ENCODE data around the gene WNT3A.

WNT3A gene

GRCh38 chr1:228077565-228078330, 71.0 kb downstream of the WNT3A start:
- FAIRE-seq = no peak
- TF ChIP-seq TAF1 (IDR thresholded peaks at IDR 0.05; ENCODE audit: low read depth, low read length) = no peak
- TF ChIP-seq SPI1 (IDR thresholded peaks at IDR 0.05; ENCODE audit: low read depth, low read length) = no peak
- no peak for TF ChIP-seq POU2F2 (IDR thresholded peaks at IDR 0.05; ENCODE audit: low read depth, low read length)
- TF ChIP-seq POLR2AphosphoS5 (IDR thresholded peaks at IDR 0.05; ENCODE audit: low read depth, low read length) = no peak
- no peak for TF ChIP-seq PAX5 (IDR thresholded peaks at IDR 0.05; ENCODE audit: insufficient read depth, low read length, severe bottlenecking)
- no peak for TF ChIP-seq POLR2A (IDR thresholded peaks at IDR 0.05; ENCODE audit: low read depth, low read length)
- no peak for DNase-seq (ENCODE audit: insufficient read length, low spot score)

GRCh38 chr1:228079013-228079412, 72.2 kb downstream of the WNT3A start:
- DNase-seq (ENCODE audit: insufficient read length, low spot score) (no peak), FAIRE-seq (no peak)
- TF ChIP-seq SPI1 (IDR thresholded peaks at IDR 0.05; ENCODE audit: low read depth, low read length) = no peak
- TF ChIP-seq PAX5 (IDR thresholded peaks at IDR 0.05; ENCODE audit: insufficient read depth, low read length, severe bottlenecking) = no peak
- TF ChIP-seq TAF1 (IDR thresholded peaks at IDR 0.05; ENCODE audit: low read depth, low read length) = no peak
- no peak for TF ChIP-seq POLR2A (IDR thresholded peaks at IDR 0.05; ENCODE audit: low read depth, low read length)
- TF ChIP-seq POLR2AphosphoS5 (IDR thresholded peaks at IDR 0.05; ENCODE audit: low read depth, low read length) = no peak
- no peak for TF ChIP-seq POU2F2 (IDR thresholded peaks at IDR 0.05; ENCODE audit: low read depth, low read length)

- FAIRE-seq (no peak), DNase-seq (ENCODE audit: insufficient read length, low spot score) (no peak)
- TF ChIP-seq TAF1 (IDR thresholded peaks at IDR 0.05; ENCODE audit: low read depth, low read length) = no peak
- TF ChIP-seq POLR2A (IDR thresholded peaks at IDR 0.05; ENCODE audit: low read depth, low read length) = no peak
- no peak for TF ChIP-seq SPI1 (IDR thresholded peaks at IDR 0.05; ENCODE audit: low read depth, low read length)
- TF ChIP-seq POLR2AphosphoS5 (IDR thresholded peaks at IDR 0.05; ENCODE audit: low read depth, low read length) = 0 out of 2 replicates have a peak, but pooled peaks have one; percentile 9
- TF ChIP-seq PAX5 (IDR thresholded peaks at IDR 0.05; ENCODE audit: insufficient read depth, low read length, severe bottlenecking) = no peak
These were observed 72.9 kb downstream of the WNT3A start for GRCh38 chr1:228079601-228080263.

GRCh38 chr1:228081144-228081543, 74.3 kb downstream of the WNT3A start:
- FAIRE-seq = no peak
- no peak for TF ChIP-seq POU2F2 (IDR thresholded peaks at IDR 0.05; ENCODE audit: low read depth, low read length)
- TF ChIP-seq TAF1 (IDR thresholded peaks at IDR 0.05; ENCODE audit: low read depth, low read length) = no peak
- no peak for TF ChIP-seq SPI1 (IDR thresholded peaks at IDR 0.05; ENCODE audit: low read depth, low read length)
- TF ChIP-seq POLR2A (IDR thresholded peaks at IDR 0.05; ENCODE audit: low read depth, low read length) = no peak
- no peak for TF ChIP-seq PAX5 (IDR thresholded peaks at IDR 0.05; ENCODE audit: insufficient read depth, low read length, severe bottlenecking)
- no peak for TF ChIP-seq POLR2AphosphoS5 (IDR thresholded peaks at IDR 0.05; ENCODE audit: low read depth, low read length)

GRCh38 chr1:228081578-228082213, 74.9 kb downstream of the WNT3A start:
- TF ChIP-seq POLR2AphosphoS5 (IDR thresholded peaks at IDR 0.05; ENCODE audit: low read depth, low read length) (0 out of 2 replicates have a peak, but pooled peaks have one; percentile 1), PAX5 (IDR thresholded peaks at IDR 0.05; ENCODE audit: insufficient read depth, low read length, severe bottlenecking) (no peak)
- no peak for DNase-seq (ENCODE audit: insufficient read length, low spot score)
- FAIRE-seq = peak; percentile 28

More at GRCh38 chr1:228081144-228081543, 74.3 kb downstream of the WNT3A start:
- no peak for DNase-seq (ENCODE audit: insufficient read length, low spot score)

- peak; percentile 100 for DNase-seq (ENCODE audit: insufficient read length, low spot score)
- FAIRE-seq = peak; percentile 96
- TF ChIP-seq POU2F2 (IDR thresholded peaks at IDR 0.05; ENCODE audit: low read depth, low read length) = no peak
- TF ChIP-seq POLR2AphosphoS5 (IDR thresholded peaks at IDR 0.05; ENCODE audit: low read depth, low read length) = peak; percentile 83
- TF ChIP-seq POLR2A (IDR thresholded peaks at IDR 0.05; ENCODE audit: low read depth, low read length) = peak; percentile 77
- TF ChIP-seq TAF1 (IDR thresholded peaks at IDR 0.05; ENCODE audit: low read depth, low read length) = peak; percentile 62
These were observed 75.6 kb downstream of the WNT3A start, which contains the start of gene ARF1 for GRCh38 chr1:228082214-228082917. ARF1 (plus strand) TSS chr1:228082708; CDS start chr1:228097115, 14,407 bp downstream.

- DNase-seq (ENCODE audit: insufficient read length, low spot score) (no peak), FAIRE-seq (no peak)
- no peak for TF ChIP-seq POLR2A (IDR thresholded peaks at IDR 0.05; ENCODE audit: low read depth, low read length)
- no peak for TF ChIP-seq TAF1 (IDR thresholded peaks at IDR 0.05; ENCODE audit: low read depth, low read length)
- no peak for TF ChIP-seq SPI1 (IDR thresholded peaks at IDR 0.05; ENCODE audit: low read depth, low read length)
- TF ChIP-seq PAX5 (IDR thresholded peaks at IDR 0.05; ENCODE audit: insufficient read depth, low read length, severe bottlenecking) = no peak
- no peak for TF ChIP-seq POU2F2 (IDR thresholded peaks at IDR 0.05; ENCODE audit: low read depth, low read length)
- TF ChIP-seq POLR2AphosphoS5 (IDR thresholded peaks at IDR 0.05; ENCODE audit: low read depth, low read length) = no peak
These were observed 76.4 kb downstream of the WNT3A start for GRCh38 chr1:228082918-228083870.

GRCh38 chr1:228083871-228084278, 77.1 kb downstream of the WNT3A start:
- TF ChIP-seq TAF1 (IDR thresholded peaks at IDR 0.05; ENCODE audit: low read depth, low read length) (no peak), POLR2AphosphoS5 (IDR thresholded peaks at IDR 0.05; ENCODE audit: low read depth, low read length) (no peak; the same call in 1 of the 2 replicates), POU2F2 (IDR thresholded peaks at IDR 0.05; ENCODE audit: low read depth, low read length) (no peak), PAX5 (IDR thresholded peaks at IDR 0.05; ENCODE audit: insufficient read depth, low read length, severe bottlenecking) (no peak), SPI1 (IDR thresholded peaks at IDR 0.05; ENCODE audit: low read depth, low read length) (no peak), POLR2A (IDR thresholded peaks at IDR 0.05; ENCODE audit: low read depth, low read length) (no peak)
- FAIRE-seq = no peak
- DNase-seq (ENCODE audit: insufficient read length, low spot score) = no peak

All from GM12891 (cell line).